Kidney epithelial cell (primary cell): Measurements from ENCODE around the gene KIF18A. TPM values are rescaled to one million over a fixed set of nuclear protein-coding genes. Genes with fewer than 3 reads are reported as not detected.

Experiments
- DNase-seq: peaks from one replicate; pipeline ENCODE4 v3.0.0-alpha.2; 2010; ENCODE audit warnings: low read depth
- H3K27me3 ChIP-seq: 2 replicates; pipeline ENCODE4 v1.6.0; 2011; ENCODE audit warnings: low read length; ENCODE audit not compliant: control insufficient read depth, insufficient read depth
- H3K36me3 ChIP-seq: 2 replicates; pipeline ENCODE4 v1.5.1; 2011; ENCODE audit warnings: low read length; ENCODE audit not compliant: control insufficient read depth, insufficient read depth
- H3K4me3 ChIP-seq: 2 replicates; pipeline ENCODE4 v1.5.1; 2011; ENCODE audit warnings: low read depth, mild to moderate bottlenecking, control low read depth, low read length
- total RNA-seq: library from RNA; depleted of rRNA; stranded (reverse); fragments of >200 nt; gene quantifications from 2 replicates; pipeline ENCODE4 v1.2.3, GENCODE V29; 2015
- TF ChIP-seq, protein P1 (sequence below): IDR thresholded peaks from 2 replicates; pipeline ENCODE4 v1.5.1; 2011; ENCODE audit warnings: mild to moderate bottlenecking, moderate library complexity, low read length, control low read depth, inconsistent platforms; ENCODE audit not compliant: insufficient read depth, poor library complexity, severe bottlenecking

The KIF18A gene
- total RNA-seq, 1 donor from 2014 or later = 2.1 TPM

DNA sequence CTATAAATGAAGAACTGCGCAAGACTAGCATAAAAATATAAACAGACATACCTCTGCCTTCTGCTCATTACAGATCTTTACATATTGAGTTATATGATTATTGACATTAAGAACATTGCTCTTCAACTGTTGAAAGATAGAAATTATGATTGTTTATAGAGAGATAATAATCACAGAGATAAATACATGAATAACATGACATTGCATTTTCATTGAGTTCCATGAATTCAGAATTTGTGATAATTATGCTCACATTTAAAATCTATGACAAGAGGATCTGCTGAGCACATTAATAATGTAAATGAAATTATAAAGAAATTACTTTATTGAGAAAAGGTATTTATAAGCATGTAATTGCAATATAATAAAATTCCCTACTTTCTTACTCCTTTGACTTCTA lies 24.8 kb downstream of the KIF18A start:
- Histone ChIP-seq H3K27me3 (no peaks in the 10 kb centered on the region), H3K36me3 (no peaks in the 10 kb centered on the region), H3K4me3 (no peak overlapping the region)
- TF ChIP-seq, protein P1, sequence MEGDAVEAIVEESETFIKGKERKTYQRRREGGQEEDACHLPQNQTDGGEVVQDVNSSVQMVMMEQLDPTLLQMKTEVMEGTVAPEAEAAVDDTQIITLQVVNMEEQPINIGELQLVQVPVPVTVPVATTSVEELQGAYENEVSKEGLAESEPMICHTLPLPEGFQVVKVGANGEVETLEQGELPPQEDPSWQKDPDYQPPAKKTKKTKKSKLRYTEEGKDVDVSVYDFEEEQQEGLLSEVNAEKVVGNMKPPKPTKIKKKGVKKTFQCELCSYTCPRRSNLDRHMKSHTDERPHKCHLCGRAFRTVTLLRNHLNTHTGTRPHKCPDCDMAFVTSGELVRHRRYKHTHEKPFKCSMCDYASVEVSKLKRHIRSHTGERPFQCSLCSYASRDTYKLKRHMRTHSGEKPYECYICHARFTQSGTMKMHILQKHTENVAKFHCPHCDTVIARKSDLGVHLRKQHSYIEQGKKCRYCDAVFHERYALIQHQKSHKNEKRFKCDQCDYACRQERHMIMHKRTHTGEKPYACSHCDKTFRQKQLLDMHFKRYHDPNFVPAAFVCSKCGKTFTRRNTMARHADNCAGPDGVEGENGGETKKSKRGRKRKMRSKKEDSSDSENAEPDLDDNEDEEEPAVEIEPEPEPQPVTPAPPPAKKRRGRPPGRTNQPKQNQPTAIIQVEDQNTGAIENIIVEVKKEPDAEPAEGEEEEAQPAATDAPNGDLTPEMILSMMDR = no peak
- no peak for DNase-seq

DNA sequence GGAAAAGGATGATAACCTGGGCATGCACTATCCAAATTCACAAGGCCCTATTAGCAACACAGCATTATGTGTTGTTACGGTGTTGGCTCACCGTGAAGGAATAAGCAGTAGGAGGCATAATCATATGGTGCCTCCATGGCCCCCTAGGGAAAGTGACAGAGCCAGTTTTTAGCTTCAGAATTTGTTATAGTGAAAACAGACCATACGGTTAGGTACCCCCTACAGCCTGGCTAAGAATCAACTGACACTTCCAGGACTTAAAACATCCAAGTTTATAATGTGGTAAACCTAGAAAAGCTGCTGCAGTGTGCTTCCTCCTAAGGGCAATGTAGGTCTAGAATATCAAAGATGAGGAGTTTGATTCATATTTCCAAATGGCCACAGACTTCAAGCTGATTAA lies 30.4 kb downstream of the KIF18A start:
- Histone ChIP-seq H3K27me3 (no peaks in the 10 kb centered on the region), H3K4me3 (no peak overlapping the region), H3K36me3 (no peaks in the 10 kb centered on the region)
- no peak for DNase-seq
- TF ChIP-seq, protein P1 = no peak

DNA sequence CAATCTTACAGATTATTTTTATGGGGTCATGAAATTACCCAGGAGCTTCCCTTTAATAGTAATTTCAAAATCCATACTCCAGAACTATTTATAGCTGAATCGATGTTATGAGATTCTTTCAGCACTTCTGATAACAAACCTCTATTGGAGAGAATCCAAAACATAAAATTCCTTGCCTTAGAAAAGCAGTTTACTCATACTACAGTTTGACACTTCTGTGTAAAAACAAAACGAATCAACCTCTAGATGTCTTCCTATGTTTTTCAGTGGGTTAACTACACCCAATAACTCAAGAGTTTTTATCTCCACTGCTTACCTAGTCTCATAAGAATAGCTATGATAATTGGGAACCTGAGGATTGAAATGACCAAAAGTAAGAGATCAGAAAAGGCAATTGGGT lies 35.6 kb downstream of the KIF18A start:
- TF ChIP-seq, protein P1 = no peak
- Histone ChIP-seq H3K36me3 (no peaks in the 10 kb centered on the region), H3K4me3 (no peak overlapping the region), H3K27me3 (no peaks in the 10 kb centered on the region)
- no peak for DNase-seq

DNA sequence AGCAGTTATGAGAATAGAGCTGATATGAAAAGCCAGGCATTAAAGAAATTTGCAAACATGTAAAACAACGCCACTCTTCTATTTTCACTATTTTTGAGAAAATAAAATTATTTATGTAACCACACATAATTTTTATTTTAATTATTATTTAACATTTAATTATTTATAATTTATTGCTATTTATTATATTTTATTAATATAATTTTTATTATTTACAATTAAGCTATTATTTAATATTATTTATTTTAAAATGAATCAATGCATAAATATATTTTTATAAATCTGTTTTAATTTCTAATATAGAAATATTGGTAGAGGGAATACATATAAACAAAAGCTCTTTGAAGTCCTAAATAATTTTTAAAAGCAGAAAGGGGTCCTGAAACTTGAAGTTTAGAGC lies 36.7 kb downstream of the KIF18A start:
- TF ChIP-seq, protein P1 = no peak
- H3K36me3 ChIP-seq = no peaks in the 10 kb centered on the region
- no peak for DNase-seq
- H3K4me3 ChIP-seq = no peak overlapping the region
- H3K27me3 ChIP-seq = no peaks in the 10 kb centered on the region

DNA sequence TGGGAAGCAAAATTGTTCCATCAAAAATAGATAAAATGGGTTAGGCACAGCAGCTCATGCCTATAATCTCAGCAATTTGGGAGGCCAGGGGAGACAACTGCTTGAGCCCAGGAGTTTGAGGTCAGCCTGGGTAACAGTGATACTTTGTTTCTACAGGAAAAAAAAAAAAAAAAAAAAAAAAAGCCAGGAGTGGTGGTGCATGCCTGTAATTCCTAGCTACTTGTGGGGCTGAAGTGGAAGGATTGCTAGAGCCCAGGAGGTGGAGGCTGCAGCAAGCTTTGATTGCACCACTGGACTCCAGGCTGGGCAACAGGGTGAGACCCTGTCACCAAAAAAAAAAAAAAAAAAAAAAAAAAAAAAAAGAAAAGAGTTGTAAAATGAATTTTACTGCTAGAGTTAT lies 49.6 kb downstream of the KIF18A start:
- DNase-seq = no peak
- TF ChIP-seq, protein P1 = no peak
- H3K36me3 ChIP-seq = peaks cover 1% of the 10 kb centered on the region
- no peak overlapping the region for H3K4me3 ChIP-seq
- no peaks in the 10 kb centered on the region for H3K27me3 ChIP-seq

DNA sequence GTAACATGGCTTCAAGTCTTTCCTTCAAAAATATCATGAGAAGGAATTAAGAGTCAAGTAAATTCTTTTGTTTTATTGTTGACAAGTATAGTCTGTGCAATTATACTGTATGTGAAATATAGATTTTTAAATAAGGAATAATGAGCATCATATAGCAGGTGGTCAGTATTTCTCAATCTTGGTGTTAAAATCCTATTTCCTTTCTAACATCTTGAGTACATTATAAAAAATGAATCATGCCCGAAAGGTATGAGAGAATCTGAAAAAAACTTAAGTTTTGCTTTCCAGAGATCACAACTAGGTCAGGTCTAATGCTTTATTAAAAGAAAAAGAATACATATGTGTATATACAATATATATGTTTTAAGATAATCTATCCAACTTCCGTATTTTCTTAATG lies 53.1 kb downstream of the KIF18A start:
- no peaks in the 10 kb centered on the region for H3K27me3 ChIP-seq
- TF ChIP-seq, protein P1 = no peak
- H3K4me3 ChIP-seq = no peak overlapping the region
- peaks cover 1% of the 10 kb centered on the region for H3K36me3 ChIP-seq
- DNase-seq = no peak
